T-cell (primary cell): ENCODE data around the gene ETS1. TPM values are rescaled to one million over a fixed set of nuclear protein-coding genes. Genes with fewer than 3 reads are reported as not detected.

Experiments used
- ATAC-seq, 4 experiments: fragments of 200-7000 bp in 3 of 4; fragments of 150-1000 bp in 1 of 4; cut with Tn5 transposase; replicated peaks in 1 of 4; 1 replicate in 3 of 4; 2 replicates in 1 of 4; pipeline ENCODE4 v1.10.0; 2021; ENCODE audit warnings: moderate library complexity in 3 of 4, mild to moderate bottlenecking in 2 of 4, moderate number of reproducible peaks in 1 of 4
- CTCF ChIA-PET, 2 donors: fragments of 300-600 bp; sonication (Branson Sonifier 250); formaldehyde crosslinking; loops; one replicate each; lab custom pipeline; 2022; ENCODE audit warnings: antibody characterized with exemption in 2 of 2; lab: Charles Lee
- POLR2A ChIA-PET, 2 donors: fragments of 300-600 bp; sonication (Branson Sonifier 250); formaldehyde crosslinking; loops; one replicate each; lab custom pipeline; 2022; ENCODE audit warnings: antibody characterized with exemption in 2 of 2; lab: Charles Lee
- DNase-seq, 35 experiments: peaks; one replicate each; pipeline versions ENCODE4 v3.0.0 to v3.0.0-alpha.2; 2013 to 2023
- H3K27ac ChIP-seq: one replicate; pipeline ENCODE4 v1.5.1; 2013; ENCODE audit warnings: low read length
- H3K27me3 ChIP-seq, 2 experiments: replicated peaks in 1 of 2; 1 replicate in 1 of 2; 2 replicates in 1 of 2; pipeline versions ENCODE4 v1.6.1 to v1.7.0; 2013; ENCODE audit warnings: low read length in 1 of 2, mixed read lengths in 1 of 2; ENCODE audit not compliant: control insufficient read depth in 2 of 2, insufficient read depth in 2 of 2; ENCODE audit errors: extremely low read depth in 1 of 2
- H3K36me3 ChIP-seq, 2 donors: 1 replicate in 1 of 2; 2 replicates in 1 of 2; pipeline versions ENCODE4 v1.6.1 to v1.7.0; 2013; ENCODE audit warnings: low read length in 1 of 2; ENCODE audit not compliant: control insufficient read depth in 2 of 2, insufficient read depth in 1 of 2; ENCODE audit errors: extremely low read depth in 1 of 2
- H3K4me1 ChIP-seq, 2 experiments: 1 replicate in 1 of 2; 2 replicates in 1 of 2; pipeline versions ENCODE4 v1.6.1 to v1.7.0; 2013; ENCODE audit warnings: low read length in 2 of 2, mixed read lengths in 1 of 2; ENCODE audit not compliant: insufficient read depth in 2 of 2, control insufficient read depth in 1 of 2; ENCODE audit errors: extremely low read depth in 1 of 2
- H3K4me3 ChIP-seq, 2 donors: 1 replicate in 1 of 2; 2 replicates in 1 of 2; pipeline versions ENCODE4 v1.5.1 to v1.7.0; 2013; ENCODE audit warnings: mild to moderate bottlenecking in 2 of 2, low read length in 1 of 2, moderate library complexity in 1 of 2; ENCODE audit not compliant: control insufficient read depth in 1 of 2; ENCODE audit errors: extremely low read depth in 1 of 2
- H3K9me3 ChIP-seq: 2 replicates; pipeline ENCODE4 v1.7.0; 2013
- H3K27ac Mint-ChIP-seq, 2 donors: one replicate each; pipeline ENCODE4 v1.8.0; 2020 to 2021; ENCODE audit warnings: mild to moderate bottlenecking in 2 of 2, mixed read lengths in 2 of 2
- H3K27me3 Mint-ChIP-seq, 2 donors: one replicate each; pipeline ENCODE4 v1.8.0; 2021 to 2022; ENCODE audit warnings: mixed read lengths in 2 of 2
- H3K36me3 Mint-ChIP-seq: one replicate; pipeline ENCODE4 v1.8.0; 2021; ENCODE audit warnings: mixed read lengths
- H3K4me1 Mint-ChIP-seq, 3 donors: one replicate each; pipeline ENCODE4 v1.8.0; 2020 to 2022; ENCODE audit warnings: mixed read lengths in 3 of 3, mild to moderate bottlenecking in 1 of 3
- H3K4me3 Mint-ChIP-seq, 3 donors: one replicate each; pipeline ENCODE4 v1.8.0; 2020 to 2022; ENCODE audit warnings: mild to moderate bottlenecking in 3 of 3, mixed read lengths in 3 of 3, moderate library complexity in 3 of 3
- H3K9me3 Mint-ChIP-seq, 3 donors: one replicate each; pipeline ENCODE4 v1.8.0; 2020 to 2022; ENCODE audit warnings: mixed read lengths in 3 of 3
- WGBS: methylation state at CpG from one replicate; pipeline ENCODE4 v1.1.5; 2013; ENCODE audit warnings: missing lambda C conversion rate; ENCODE audit not compliant: insufficient coverage; 5-methylcytosine and 5-hydroxymethylcytosine counted together
- total RNA-seq, 35 experiments: library from RNA in 6 of 35; stranded (reverse) in 6 of 35; fragments of 120-200 nt in 1 of 35; gene quantifications; one replicate each; pipeline versions ENCODE4 v1.2.1 to v1.2.4 and lab custom pipeline; 2013 to 2026

ETS1 gene
- total RNA-seq, 5 donors from 2014 or later (not counting 1 experiment from before 2014, with no cell fraction given): 773 to 1,065 (median 854) TPM

GRCh38 chr11:128568166-128568778, 19.1 kb downstream of the ETS1 start:
- 90% methylated on average over 8 of the region's 11 CpGs for WGBS
- peak overlapping the region in 1 of 2 donors; percentile 52 for H3K27ac Mint-ChIP-seq
- no peaks in the 10 kb centered on the region for H3K27me3 ChIP-seq
- ChIA-PET CTCF (no interaction called here), POLR2A (no interaction called here)
- H3K4me1 Mint-ChIP-seq: peaks cover 19 to 28% (median 28%) of the 10 kb centered on the region in 3 donors
- H3K27ac ChIP-seq: no peak overlapping the region
- H3K4me1 ChIP-seq: peaks cover 0 to 7% of the 10 kb centered on the region in 2 experiments
- no peak overlapping the region for H3K4me3 Mint-ChIP-seq
- H3K9me3 ChIP-seq: no peaks in the 10 kb centered on the region
- H3K36me3 ChIP-seq: no peaks in the 10 kb centered on the region
- peaks cover 0 to under 1% (median 0%) of the 10 kb centered on the region in 3 donors for H3K9me3 Mint-ChIP-seq
- DNase-seq (peak in 2 of 35 experiments; percentile 14 to 17), ATAC-seq (peak in 3 of 4 experiments; percentile 52 to 66 (median 53))
- H3K4me3 ChIP-seq: no peak overlapping the region
- H3K36me3 Mint-ChIP-seq: no peaks in the 10 kb centered on the region
- H3K27me3 Mint-ChIP-seq: no peaks in the 10 kb centered on the region

- H3K27ac ChIP-seq: no peak overlapping the region
- no peaks in the 10 kb centered on the region for H3K36me3 ChIP-seq
- ChIA-PET POLR2A (interaction anchor here in 1 of 2 donors (0.6 kb wide), 1 partner anchor 64 kb away, joined by 3 read pairs; no protein-coding TSS in a partner anchor), CTCF (no interaction called here)
- Mint-ChIP-seq H3K4me3 (no peak overlapping the region), H3K27ac (no peak overlapping the region), H3K4me1 (peaks cover 19 to 28% (median 26%) of the 10 kb centered on the region in 3 donors), H3K9me3 (no peaks in the 10 kb centered on the region), H3K27me3 (no peaks in the 10 kb centered on the region), H3K36me3 (no peaks in the 10 kb centered on the region)
- ATAC-seq (no peak), DNase-seq (no peak)
- no peak overlapping the region for H3K4me3 ChIP-seq
- H3K9me3 ChIP-seq: no peaks in the 10 kb centered on the region
- peaks cover 0 to 7% of the 10 kb centered on the region in 2 experiments for H3K4me1 ChIP-seq
- no peaks in the 10 kb centered on the region for H3K27me3 ChIP-seq
- 85% methylated on average over 1 of the region's 3 CpGs for WGBS
These were observed 20.2 kb downstream of the ETS1 start for GRCh38 chr11:128567130-128567529.

- ChIA-PET POLR2A (no interaction called here), CTCF (interaction anchor here in 1 of 2 donors (1.0 kb wide), 2 partner anchors 14 to 40 kb away, joined by 3 read pairs; no protein-coding TSS in a partner anchor)
- peaks cover 20 to 32% (median 29%) of the 10 kb centered on the region in 3 donors for H3K4me1 Mint-ChIP-seq
These were observed 21.5 kb downstream of the ETS1 start for GRCh38 chr11:128565881-128566280.

GRCh38 chr11:128564642-128565245, 22.6 kb downstream of the ETS1 start:
- no CpG with 5 or more reads among the region's 3 CpGs for WGBS
- ATAC-seq (no peak), DNase-seq (no peak)
- no peak overlapping the region for H3K27ac Mint-ChIP-seq
- Histone ChIP-seq H3K27me3 (no peaks in the 10 kb centered on the region), H3K36me3 (no peaks in the 10 kb centered on the region), H3K27ac (no peak overlapping the region), H3K9me3 (no peaks in the 10 kb centered on the region), H3K4me1 (peaks cover 2 to 7% of the 10 kb centered on the region in 2 experiments), H3K4me3 (no peak overlapping the region)
- H3K4me1 Mint-ChIP-seq: peaks cover 28 to 39% (median 37%) of the 10 kb centered on the region in 3 donors
- H3K9me3 Mint-ChIP-seq: no peaks in the 10 kb centered on the region
- ChIA-PET POLR2A (no interaction called here), CTCF (interaction anchor here in 1 of 2 donors (1.0 kb wide), 2 partner anchors 15 to 39 kb away, joined by 3 read pairs; no protein-coding TSS in a partner anchor)
- H3K27me3 Mint-ChIP-seq: no peaks in the 10 kb centered on the region
- H3K4me3 Mint-ChIP-seq: no peak overlapping the region
- no peaks in the 10 kb centered on the region for H3K36me3 Mint-ChIP-seq

More at GRCh38 chr11:128565881-128566280, 21.5 kb downstream of the ETS1 start:
- Mint-ChIP-seq H3K27me3 (no peaks in the 10 kb centered on the region), H3K36me3 (no peaks in the 10 kb centered on the region), H3K27ac (no peak overlapping the region), H3K4me3 (no peak overlapping the region), H3K9me3 (no peaks in the 10 kb centered on the region)
- Histone ChIP-seq H3K27me3 (no peaks in the 10 kb centered on the region), H3K36me3 (no peaks in the 10 kb centered on the region), H3K4me3 (no peak overlapping the region), H3K27ac (no peak overlapping the region), H3K9me3 (no peaks in the 10 kb centered on the region), H3K4me1 (peaks cover 0 to 7% of the 10 kb centered on the region in 2 experiments)
- 90% methylated on average over 2 of the region's 5 CpGs for WGBS
- DNase-seq (no peak), ATAC-seq (no peak)

- H3K4me1 Mint-ChIP-seq: peaks cover 27 to 45% (median 41%) of the 10 kb centered on the region in 3 donors
- ChIA-PET CTCF (interaction anchor here in 1 of 2 donors (0.6 kb wide), 1 partner anchor 961 kb away, joined by 3 read pairs; no protein-coding TSS in a partner anchor), POLR2A (no interaction called here)
- no peaks in the 10 kb centered on the region for H3K9me3 Mint-ChIP-seq
- ATAC-seq (no peak), DNase-seq (no peak)
- Histone ChIP-seq H3K9me3 (no peaks in the 10 kb centered on the region), H3K27ac (no peak overlapping the region), H3K27me3 (no peaks in the 10 kb centered on the region), H3K36me3 (no peaks in the 10 kb centered on the region), H3K4me3 (no peak overlapping the region), H3K4me1 (peaks cover 2 to 7% of the 10 kb centered on the region in 2 experiments)
- no peak overlapping the region for H3K4me3 Mint-ChIP-seq
- no peaks in the 10 kb centered on the region for H3K36me3 Mint-ChIP-seq
- H3K27me3 Mint-ChIP-seq: no peaks in the 10 kb centered on the region
- 82% methylated on average over 3 of the region's 11 CpGs for WGBS
- no peak overlapping the region for H3K27ac Mint-ChIP-seq
These were observed 23.3 kb downstream of the ETS1 start for GRCh38 chr11:128563942-128564641.

- DNase-seq: no peak
- ChIA-PET CTCF (no interaction called here), POLR2A (no interaction called here)
- ATAC-seq: no peak
- Mint-ChIP-seq H3K27me3 (no peaks in the 10 kb centered on the region), H3K9me3 (no peaks in the 10 kb centered on the region), H3K4me3 (no peak overlapping the region), H3K36me3 (no peaks in the 10 kb centered on the region), H3K4me1 (peaks cover 25 to 41% (median 36%) of the 10 kb centered on the region in 3 donors), H3K27ac (no peak overlapping the region)
- Histone ChIP-seq H3K27me3 (no peaks in the 10 kb centered on the region), H3K27ac (no peak overlapping the region), H3K4me3 (no peak overlapping the region), H3K9me3 (no peaks in the 10 kb centered on the region), H3K36me3 (no peaks in the 10 kb centered on the region), H3K4me1 (peaks cover 2 to 6% of the 10 kb centered on the region in 2 experiments)
- 100% methylated on average over 2 of the region's 5 CpGs for WGBS
These were observed 24.1 kb downstream of the ETS1 start for GRCh38 chr11:128563308-128563707.
